ENCODE measurements around the gene PDZRN4.

PDZRN4 gene

GRCh38 chr12:41188058-41188840 lies at the start of gene PDZRN4:
Gene PDZRN4, plus strand, starts transcription at chr12:41188320.
- TF ChIP-seq MAX (IDR thresholded peaks at IDR 0.05): peak; percentile 72
- TF ChIP-seq NFIC (IDR thresholded peaks at IDR 0.05): no peak
- no peak for TF ChIP-seq TEAD4 (IDR thresholded peaks at IDR 0.05)
- TF ChIP-seq EGR1 (IDR thresholded peaks at IDR 0.05): no peak; the same call in 1 of the 2 replicates
- TF ChIP-seq TCF12 (IDR thresholded peaks at IDR 0.05; ENCODE audit: low read depth): no peak

- TF ChIP-seq TAF1 (IDR thresholded peaks at IDR 0.05; ENCODE audit: low read depth): no peak
- TF ChIP-seq RAD21 (IDR thresholded peaks at IDR 0.05; ENCODE audit: low read depth): no peak
- no peak for TF ChIP-seq EP300 (IDR thresholded peaks at IDR 0.05; ENCODE audit: borderline replicate concordance)
- no peak for TF ChIP-seq REST (IDR thresholded peaks at IDR 0.05; ENCODE audit: low read depth)
- no peak for TF ChIP-seq ZBTB7A (IDR thresholded peaks at IDR 0.05; ENCODE audit: low read depth)
- no peak for TF ChIP-seq USF1 (IDR thresholded peaks at IDR 0.05)
- TF ChIP-seq CREB1 (IDR thresholded peaks at IDR 0.05; ENCODE audit: low read depth): no peak
- TF ChIP-seq MAX (IDR thresholded peaks at IDR 0.05): no peak
- TF ChIP-seq EGR1 (IDR thresholded peaks at IDR 0.05): no peak
- no peak for TF ChIP-seq FOXM1 (IDR thresholded peaks at IDR 0.05; ENCODE audit: borderline replicate concordance, low read depth)
- TF ChIP-seq TCF12 (IDR thresholded peaks at IDR 0.05; ENCODE audit: low read depth): no peak
- no peak for TF ChIP-seq CEBPB (IDR thresholded peaks at IDR 0.05)
- no peak for TF ChIP-seq YY1 (IDR thresholded peaks at IDR 0.05; ENCODE audit: low read depth)
- no peak for TF ChIP-seq TEAD4 (IDR thresholded peaks at IDR 0.05)
- no peak for TF ChIP-seq NFIC (IDR thresholded peaks at IDR 0.05)
Measured at GRCh38 chr12:41140117-41140516, 48.0 kb upstream of the PDZRN4 start.

- no peak for TF ChIP-seq TCF12 (IDR thresholded peaks at IDR 0.05; ENCODE audit: low read depth)
- TF ChIP-seq RAD21 (IDR thresholded peaks at IDR 0.05; ENCODE audit: low read depth): no peak
- no peak for TF ChIP-seq YY1 (IDR thresholded peaks at IDR 0.05; ENCODE audit: low read depth)
- no peak for TF ChIP-seq FOXM1 (IDR thresholded peaks at IDR 0.05; ENCODE audit: borderline replicate concordance, low read depth)
- TF ChIP-seq CREB1 (IDR thresholded peaks at IDR 0.05; ENCODE audit: low read depth): no peak
- TF ChIP-seq TAF1 (IDR thresholded peaks at IDR 0.05; ENCODE audit: low read depth): no peak
- TF ChIP-seq USF1 (IDR thresholded peaks at IDR 0.05): no peak
- TF ChIP-seq EGR1 (IDR thresholded peaks at IDR 0.05): no peak
- no peak for TF ChIP-seq REST (IDR thresholded peaks at IDR 0.05; ENCODE audit: low read depth)
Measured at GRCh38 chr12:41141104-41141503, 47.0 kb upstream of the PDZRN4 start.

- TF ChIP-seq TAF1 (IDR thresholded peaks at IDR 0.05; ENCODE audit: low read depth): no peak
- TF ChIP-seq MAX (IDR thresholded peaks at IDR 0.05): no peak
- no peak for TF ChIP-seq RAD21 (IDR thresholded peaks at IDR 0.05; ENCODE audit: low read depth)
- TF ChIP-seq YY1 (IDR thresholded peaks at IDR 0.05; ENCODE audit: low read depth): no peak
- no peak for TF ChIP-seq REST (IDR thresholded peaks at IDR 0.05; ENCODE audit: low read depth)
- TF ChIP-seq CREB1 (IDR thresholded peaks at IDR 0.05; ENCODE audit: low read depth): no peak
- TF ChIP-seq TCF12 (IDR thresholded peaks at IDR 0.05; ENCODE audit: low read depth): no peak
- no peak for TF ChIP-seq ZBTB7A (IDR thresholded peaks at IDR 0.05; ENCODE audit: low read depth)
- no peak for TF ChIP-seq TEAD4 (IDR thresholded peaks at IDR 0.05)
- no peak for TF ChIP-seq FOXM1 (IDR thresholded peaks at IDR 0.05; ENCODE audit: borderline replicate concordance, low read depth)
- no peak for TF ChIP-seq CEBPB (IDR thresholded peaks at IDR 0.05)
- TF ChIP-seq EP300 (IDR thresholded peaks at IDR 0.05; ENCODE audit: borderline replicate concordance): no peak
- no peak for TF ChIP-seq EGR1 (IDR thresholded peaks at IDR 0.05)
- TF ChIP-seq USF1 (IDR thresholded peaks at IDR 0.05): no peak
- TF ChIP-seq NFIC (IDR thresholded peaks at IDR 0.05): no peak
Measured at GRCh38 chr12:41142376-41142775, 45.7 kb upstream of the PDZRN4 start.
